Activated CD4-positive, alpha-beta T cell treated with anti-CD3 and anti-CD28 coated beads for 4 hours (primary cell): ENCODE results near the gene PIP5K1C.

Experiments
- DNase-seq, 2 donors: peaks; one replicate each; pipeline ENCODE4 v3.0.0-alpha.2; 2020

Gene PIP5K1C

GRCh38 chr19:3620817-3621547 lies 79.3 kb downstream of the PIP5K1C start:
- no peak for DNase-seq

DNA sequence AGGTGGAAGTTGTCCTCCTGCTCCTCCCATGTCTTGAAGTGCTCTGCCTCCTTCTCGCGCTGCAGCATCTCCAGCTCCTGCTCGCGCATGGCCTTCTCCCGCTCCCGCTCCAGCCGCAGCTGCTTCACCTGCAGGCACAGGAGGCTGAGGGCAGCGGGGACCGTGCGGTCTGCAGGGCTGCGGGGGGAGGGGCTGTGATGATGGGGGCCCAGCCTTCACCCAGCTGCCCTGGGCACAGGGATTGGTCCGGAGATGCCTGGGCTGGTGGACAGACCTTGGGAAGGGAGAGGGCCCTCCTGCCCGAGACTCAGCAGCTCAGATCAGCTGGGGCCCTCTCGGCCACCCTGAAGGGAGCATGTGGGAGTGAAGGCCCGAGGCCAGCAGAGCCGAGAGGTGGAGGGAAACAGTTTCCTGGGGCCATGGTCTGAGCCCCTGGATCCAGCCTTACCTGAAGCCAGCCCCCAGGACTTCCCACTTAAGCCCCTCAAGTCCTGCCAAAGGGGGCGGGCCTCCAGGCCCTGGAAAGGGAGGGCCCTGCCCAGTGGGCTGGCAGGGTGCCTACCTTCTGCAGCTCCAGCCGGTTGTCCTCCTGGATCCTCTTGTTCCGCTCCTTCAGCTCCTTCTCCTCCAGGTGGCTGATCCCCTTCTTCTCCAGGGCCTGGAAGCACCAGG lies 80.0 kb downstream of the PIP5K1C start:
- no peak for DNase-seq

GRCh38 chr19:3619631-3620012 lies 80.6 kb downstream of the PIP5K1C start:
- DNase-seq = no peak

DNA sequence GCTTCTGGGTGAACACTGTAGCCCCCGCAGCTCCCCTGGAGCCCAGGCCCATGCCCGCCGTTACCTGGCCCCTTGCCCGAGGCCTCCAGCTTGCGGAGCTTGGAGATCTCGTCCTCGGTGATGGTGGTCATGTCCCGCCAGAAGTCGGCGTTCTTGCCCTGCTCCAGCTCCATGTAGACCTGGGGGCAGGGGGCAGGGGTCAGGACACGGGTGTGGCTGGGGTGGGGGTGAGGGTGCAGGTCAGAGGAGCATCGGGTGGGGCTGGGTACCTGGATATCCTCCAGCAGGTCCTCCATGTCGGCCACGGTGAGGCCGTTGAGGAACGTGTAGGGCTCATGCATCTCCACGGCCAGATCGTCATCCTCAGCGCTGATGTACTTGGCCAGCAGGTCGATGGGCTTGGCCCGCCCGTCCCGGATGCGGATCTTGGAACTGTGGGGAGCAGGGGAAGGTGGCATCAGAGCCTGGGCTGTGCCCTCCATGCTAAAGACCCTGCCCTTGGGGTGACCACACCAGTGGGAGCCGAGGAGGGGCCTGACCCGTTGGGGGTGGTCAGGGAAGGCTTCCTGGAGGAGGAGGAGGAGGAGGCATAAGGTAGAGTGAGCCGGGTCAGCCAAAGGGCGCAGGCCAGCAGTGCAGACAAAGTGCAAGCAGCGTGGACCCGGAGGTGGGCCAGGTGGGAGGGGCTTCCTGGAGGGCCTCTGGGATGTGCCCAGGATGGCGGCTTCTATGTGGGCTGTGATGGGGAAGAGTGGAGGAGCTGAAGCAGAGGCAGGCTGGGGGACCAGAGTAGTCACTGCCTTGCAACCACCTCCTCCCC lies 81.2 kb downstream of the PIP5K1C start:
- no peak for DNase-seq

- peak; percentile 46 to 52 for DNase-seq
These were observed 82.0 kb downstream of the PIP5K1C start for GRCh38 chr19:3618144-3618810.

DNA sequence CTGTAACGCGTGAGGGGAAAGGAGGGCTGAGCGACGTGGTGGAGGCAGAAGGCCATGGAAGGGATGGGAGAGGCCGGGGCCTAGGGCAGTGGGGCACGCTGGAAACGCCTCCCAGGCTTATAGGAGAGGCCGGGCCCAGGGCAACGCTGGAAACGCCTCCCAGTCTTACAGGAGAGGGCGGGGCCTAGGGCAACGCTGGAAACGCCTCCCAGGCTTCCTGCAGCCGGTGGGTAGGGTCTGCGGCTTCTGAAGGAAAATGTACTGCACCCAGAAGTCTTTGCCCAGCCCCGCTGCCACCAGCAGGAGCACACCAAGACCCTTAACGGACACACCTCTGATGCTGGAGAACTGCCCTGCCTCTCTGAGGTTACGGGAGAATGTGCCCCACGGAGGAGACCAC lies 82.8 kb downstream of the PIP5K1C start:
- no peak for DNase-seq

DNA sequence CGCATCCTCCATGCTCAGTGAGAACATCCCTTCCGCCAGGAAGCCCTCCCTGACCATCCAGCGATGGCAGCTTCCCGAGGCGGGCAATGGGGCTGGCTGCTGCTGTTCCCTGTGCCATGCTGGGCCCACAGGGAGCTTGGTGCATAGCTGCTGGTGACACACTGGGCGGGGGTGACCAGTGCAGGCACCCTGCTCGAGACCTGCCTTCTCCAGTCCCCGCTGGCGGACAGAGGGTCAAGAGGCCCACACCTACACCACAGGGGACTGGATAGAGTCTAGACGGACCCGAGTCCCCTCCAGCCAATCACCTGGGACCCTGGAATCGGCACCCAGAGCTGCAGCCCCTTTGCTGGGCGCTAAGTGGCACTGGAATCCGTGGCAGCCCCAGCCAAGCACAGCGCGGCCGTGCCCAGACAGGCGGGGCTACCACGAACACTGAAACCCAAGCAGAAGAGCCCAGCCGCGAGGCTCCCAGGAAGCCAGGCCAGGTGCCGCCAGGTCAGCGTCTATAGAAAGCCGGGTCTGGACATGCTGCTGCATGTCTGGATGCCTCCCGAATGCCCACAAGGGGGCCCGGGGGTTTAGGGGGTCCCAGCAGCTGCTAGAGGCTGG lies 84.6 kb downstream of the PIP5K1C start:
- DNase-seq = no peak

DNA sequence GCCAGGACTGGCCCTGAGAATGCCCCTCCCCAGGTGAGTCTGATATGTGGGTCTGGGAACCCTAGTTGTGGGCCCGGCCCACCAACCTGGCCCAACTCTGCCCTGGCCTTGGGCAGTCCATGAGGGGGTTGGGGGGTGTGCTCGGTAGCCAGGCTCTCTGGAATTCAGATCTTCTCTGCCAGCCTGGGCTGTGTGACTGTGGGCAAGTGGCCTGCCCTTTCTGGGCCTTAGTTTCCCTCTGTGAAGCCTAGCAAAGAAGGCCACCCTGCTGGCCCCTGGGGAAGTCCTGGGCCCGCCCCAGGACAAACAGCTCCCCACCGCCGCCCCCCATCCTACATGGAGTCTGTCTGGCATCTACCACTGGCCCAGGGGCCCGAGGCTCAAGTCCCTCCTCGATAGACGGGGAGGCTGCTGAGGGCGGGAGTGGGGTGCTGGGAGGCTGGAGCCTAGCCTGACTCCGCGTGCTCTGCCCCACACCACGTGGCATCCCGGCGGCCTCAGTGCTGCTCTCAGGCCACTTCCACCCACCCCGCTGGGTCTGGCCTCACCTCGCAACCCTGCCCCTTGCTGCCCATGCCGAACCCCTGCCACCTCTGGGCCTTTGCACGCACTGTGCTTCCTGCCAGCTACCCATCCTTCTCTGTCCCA lies 85.3 kb downstream of the PIP5K1C start:
- no peak for DNase-seq

DNA sequence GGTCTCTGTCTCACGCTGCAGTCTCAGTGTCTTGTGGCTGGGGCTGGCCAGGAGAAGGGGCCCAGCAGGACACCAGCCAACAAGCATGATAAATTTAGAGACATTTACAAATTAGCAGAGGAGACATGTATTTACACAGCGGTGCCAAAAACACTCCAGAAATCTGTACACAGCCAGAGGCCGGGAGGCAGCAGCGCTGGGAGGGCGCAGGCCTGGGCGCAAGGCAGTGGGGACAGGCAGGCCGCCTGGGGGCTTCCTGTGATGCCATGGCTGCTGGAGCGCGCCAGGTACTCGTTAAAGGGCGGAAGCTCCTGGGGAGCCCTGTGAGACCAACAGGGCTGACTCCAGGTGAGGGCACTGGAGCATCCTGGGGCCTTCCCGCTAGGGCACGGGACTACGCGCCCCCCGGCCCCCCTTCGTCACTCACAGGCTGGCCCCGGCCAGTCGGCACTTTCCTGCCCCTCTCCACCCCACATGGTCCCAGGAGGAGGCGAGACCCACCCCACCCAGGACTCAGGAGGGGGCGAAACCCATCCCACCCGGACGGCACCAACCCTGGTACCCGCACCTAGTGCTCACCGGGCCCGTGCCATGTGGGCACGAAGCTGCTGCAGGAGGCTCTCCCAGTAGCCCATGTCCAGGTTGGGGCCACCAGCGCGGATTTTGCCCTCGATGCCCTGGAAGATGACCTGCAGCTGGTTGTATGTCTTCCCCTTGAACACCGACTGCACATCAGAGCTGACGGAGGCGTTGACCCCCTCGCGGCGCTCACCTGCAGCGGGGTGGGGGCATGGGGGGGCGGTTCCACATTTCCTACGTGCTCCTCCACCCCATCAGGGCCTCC lies 86.2 kb downstream of the PIP5K1C start:
- no peak for DNase-seq

DNA sequence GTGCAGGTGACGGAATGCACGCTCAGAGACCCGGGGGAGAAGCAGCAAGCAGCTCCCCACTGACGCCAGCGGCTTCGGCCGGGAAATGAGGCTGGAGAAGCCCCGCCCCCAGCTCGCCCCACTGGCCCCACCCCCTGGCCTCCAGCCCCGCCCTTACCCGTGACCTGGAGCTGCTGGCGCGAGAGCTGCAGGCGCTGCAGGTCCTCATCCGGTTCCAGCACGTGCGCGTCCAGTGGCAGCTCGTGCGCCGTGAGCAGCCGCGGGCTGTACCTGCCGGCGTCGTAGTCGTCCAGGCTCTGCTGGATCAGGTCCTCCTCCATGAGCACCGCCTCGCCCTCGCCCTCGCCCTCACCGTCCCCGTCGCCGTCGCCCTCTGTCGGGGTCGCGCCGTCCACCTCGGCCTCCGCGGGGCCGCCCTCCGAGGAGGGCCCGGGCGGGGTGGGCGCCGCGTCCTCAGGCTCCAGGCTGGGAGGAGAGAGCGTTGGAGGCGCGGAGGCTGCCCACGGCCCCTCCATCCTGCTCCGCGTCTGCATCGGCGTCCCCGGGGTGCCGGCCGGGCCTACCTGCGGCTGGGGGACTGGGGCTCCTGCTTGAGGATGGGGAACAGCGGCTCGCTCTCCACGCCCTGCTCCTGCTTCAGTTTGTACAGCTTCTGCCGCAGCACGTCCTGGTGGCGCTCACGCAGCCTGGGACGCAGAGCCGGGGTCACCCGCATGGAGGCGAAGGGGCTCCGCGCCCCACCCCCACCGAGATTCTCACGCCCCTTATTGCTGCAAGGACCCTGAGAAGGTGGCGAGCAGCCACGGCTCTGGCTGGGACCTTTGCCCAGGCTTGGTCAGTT lies 87.1 kb downstream of the PIP5K1C start:
- no peak for DNase-seq

- DNase-seq = no peak
These were observed 87.9 kb downstream of the PIP5K1C start for GRCh38 chr19:3612330-3612729.

GRCh38 chr19:3611841-3612240 lies 88.4 kb downstream of the PIP5K1C start:
- DNase-seq = no peak

- DNase-seq = no peak
These were observed 89.2 kb downstream of the PIP5K1C start for GRCh38 chr19:3610745-3611717.

DNA sequence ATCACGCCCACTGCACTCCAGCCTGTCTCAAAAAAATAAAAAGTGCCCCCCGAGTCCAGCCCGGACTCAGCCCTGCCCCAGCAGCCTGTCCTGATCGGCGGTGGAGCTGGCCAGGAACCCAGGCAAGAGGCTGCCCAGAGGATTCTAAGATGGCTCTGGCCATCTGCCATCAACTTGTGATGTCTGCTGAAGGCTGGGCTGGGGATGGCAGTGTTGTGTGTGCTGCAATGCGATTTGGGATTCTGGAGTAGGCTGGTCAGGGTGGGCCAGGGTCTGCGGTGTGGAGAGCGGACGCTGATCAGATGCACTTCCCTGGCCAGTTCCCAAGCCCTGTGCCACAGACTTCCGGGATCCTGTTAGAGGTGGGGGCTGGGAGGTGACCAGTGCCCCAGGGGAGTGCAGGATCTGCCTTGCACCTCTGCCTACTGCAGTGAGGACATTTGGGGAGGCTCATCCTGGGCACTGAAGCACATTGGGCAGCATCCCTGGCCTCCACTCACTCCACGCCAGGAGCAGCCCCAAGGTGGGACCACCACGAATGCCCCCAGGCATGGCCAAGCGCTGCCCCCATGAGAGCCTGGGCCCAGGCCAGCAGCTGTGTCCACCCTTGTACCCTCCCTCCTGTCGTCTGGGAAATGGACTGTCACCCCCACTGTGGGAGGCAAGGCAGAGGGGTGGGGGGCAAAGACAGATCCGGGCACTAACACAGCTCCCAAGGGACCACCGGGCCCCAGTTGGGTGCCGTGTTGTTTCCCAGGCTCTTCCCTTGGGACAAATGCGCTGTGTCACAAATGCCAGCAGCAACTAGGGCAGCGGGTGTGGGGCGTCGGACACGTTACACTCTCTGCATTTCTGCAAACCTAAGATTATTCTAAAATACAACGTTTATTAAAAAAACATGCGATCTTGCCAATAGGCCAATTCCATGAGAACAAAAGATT lies 90.2 kb downstream of the PIP5K1C start:
- no peak for DNase-seq

- no peak for DNase-seq
These were observed 91.4 kb downstream of the PIP5K1C start for GRCh38 chr19:3608750-3609322.

- no peak for DNase-seq
These were observed 92.1 kb downstream of the PIP5K1C start for GRCh38 chr19:3608079-3608641.
